ENCODE measurements around the gene EML5.

- TF ChIP-seq CTCF (IDR thresholded peaks at IDR 0.05; ENCODE audit: low read depth, low read length) (no peak), EZH2phosphoT487 (IDR thresholded peaks at IDR 0.05; ENCODE audit: low read depth) (no peak)
Observed at GRCh38 chr14:88584451-88584850, 208.3 kb downstream of the EML5 start.

All from OCI-LY3 (cell line).